Karpas-422 (cell line): ENCODE measurements around the gene CCR3. TPM values are rescaled to one million over a fixed set of nuclear protein-coding genes. Genes with fewer than 3 reads are reported as not detected.

Experiments used
- DNase-seq: peaks from one replicate; pipeline ENCODE4 v3.0.0-alpha.2; 2015
- H2AFZ ChIP-seq: fragments of 200-600 bp; sonication (generic); 2 replicates; pipeline ENCODE4 v1.6.1; 2014; ENCODE audit warnings: antibody characterized with exemption, low read length, mixed read lengths
- H3K27ac ChIP-seq: fragments of 200-600 bp; sonication (generic); 2 replicates; pipeline ENCODE4 v1.5.1; 2014; ENCODE audit warnings: mild to moderate bottlenecking, low read length, moderate library complexity
- H3K27me3 ChIP-seq: fragments of 200-600 bp; sonication (generic); 2 replicates; pipeline ENCODE4 v1.6.1; 2014; ENCODE audit warnings: low read length, mixed read lengths
- H3K36me3 ChIP-seq: fragments of 200-600 bp; sonication (generic); 2 replicates; pipeline ENCODE4 v1.6.1; 2014; ENCODE audit warnings: low read length, mixed read lengths; ENCODE audit not compliant: insufficient read depth
- H3K4me1 ChIP-seq: fragments of 200-600 bp; sonication (generic); 2 replicates; pipeline ENCODE4 v1.6.1; 2014; ENCODE audit warnings: mild to moderate bottlenecking, low read length, mixed read lengths
- H3K4me2 ChIP-seq: fragments of 200-600 bp; sonication (generic); 2 replicates; pipeline ENCODE4 v1.6.1; 2014; ENCODE audit warnings: low read length, low read depth, mild to moderate bottlenecking; ENCODE audit not compliant: poor library complexity, severe bottlenecking
- H3K4me3 ChIP-seq: fragments of 200-600 bp; sonication (generic); 2 replicates; pipeline ENCODE4 v1.5.1; 2014; ENCODE audit warnings: mild to moderate bottlenecking, antibody characterized with exemption, low read length, mixed read lengths
- H3K79me2 ChIP-seq: fragments of 200-600 bp; sonication (generic); 2 replicates; pipeline ENCODE4 v1.6.1; 2014; ENCODE audit warnings: mild to moderate bottlenecking, low read length, mixed read lengths
- H3K9ac ChIP-seq: fragments of 200-600 bp; sonication (generic); 2 replicates; pipeline ENCODE4 v1.6.0; 2014; ENCODE audit warnings: low read length
- H3K9me2 ChIP-seq: fragments of 200-600 bp; sonication (generic), shearing (Covaris generic); replicated peaks from 2 replicates; pipeline ENCODE4 v1.6.0; 2014; ENCODE audit warnings: mild to moderate bottlenecking, low read length, moderate library complexity; ENCODE audit not compliant: insufficient read depth
- H3K9me3 ChIP-seq: fragments of 300-700, 200-600 bp; sonication (generic); 2 replicates; pipeline ENCODE4 v1.6.1; 2014; ENCODE audit warnings: low read length, mixed read lengths
- H4K20me1 ChIP-seq: fragments of 200-600 bp; sonication (generic); 2 replicates; pipeline ENCODE4 v1.6.1; 2014; ENCODE audit warnings: mild to moderate bottlenecking, antibody characterized with exemption, low read length, low read depth; ENCODE audit not compliant: insufficient read depth
- total RNA-seq: library from RNA; depleted of rRNA; stranded (reverse); fragments of >200 nt; shearing (Covaris generic); gene quantifications from 2 replicates; pipeline ENCODE4 v1.2.3, GENCODE V29; 2014; ENCODE audit warnings: low replicate concordance

CCR3 gene
- total RNA-seq, 1 experiment from 2014 or later, result not detected

- no peak overlapping the region for H3K4me3 ChIP-seq
- H2AFZ ChIP-seq, result no peak overlapping the region
- no peak overlapping the region for H3K27ac ChIP-seq
- no peaks in the 10 kb centered on the region for H3K79me2 ChIP-seq
- H3K9ac ChIP-seq, result no peak overlapping the region
- H3K36me3 ChIP-seq, result no peaks in the 10 kb centered on the region
- DNase-seq, result no peak
- H3K9me3 ChIP-seq, result no peaks in the 10 kb centered on the region
- H3K27me3 ChIP-seq, result no peaks in the 10 kb centered on the region
- 0 out of 2 replicates have a peak, but pooled peaks cover 4% of the 10 kb centered on the region for H4K20me1 ChIP-seq
- H3K4me1 ChIP-seq, result peaks cover 10% of the 10 kb centered on the region; the same call in 1 of the 2 replicates
- no peaks in the 10 kb centered on the region for H3K9me2 ChIP-seq
- no peak overlapping the region for H3K4me2 ChIP-seq
Observed at GRCh38 chr3:46228260-46229242, 13.7 kb upstream of the CCR3 start.

GRCh38 chr3:46231323-46231722 lies 10.9 kb upstream of the CCR3 start:
- Histone ChIP-seq H3K27ac (no peak overlapping the region), H4K20me1 (0 out of 2 replicates have a peak, but pooled peaks cover 4% of the 10 kb centered on the region), H3K4me3 (no peak overlapping the region), H3K36me3 (no peaks in the 10 kb centered on the region), H3K4me1 (no peaks in the 10 kb centered on the region), H3K9me3 (no peaks in the 10 kb centered on the region), H2AFZ (no peak overlapping the region), H3K9ac (no peak overlapping the region), H3K4me2 (no peak overlapping the region), H3K79me2 (no peaks in the 10 kb centered on the region), H3K9me2 (no peaks in the 10 kb centered on the region), H3K27me3 (no peaks in the 10 kb centered on the region)
- no peak for DNase-seq

GRCh38 chr3:46233194-46233593 lies 9.1 kb upstream of the CCR3 start:
- no peak for DNase-seq
- Histone ChIP-seq H2AFZ (no peak overlapping the region), H4K20me1 (0 out of 2 replicates have a peak, but pooled peaks cover 4% of the 10 kb centered on the region), H3K4me2 (no peak overlapping the region), H3K27me3 (no peaks in the 10 kb centered on the region), H3K27ac (no peak overlapping the region), H3K36me3 (no peaks in the 10 kb centered on the region), H3K4me3 (no peak overlapping the region), H3K9me3 (no peaks in the 10 kb centered on the region), H3K9me2 (no peaks in the 10 kb centered on the region), H3K9ac (no peak overlapping the region), H3K79me2 (no peaks in the 10 kb centered on the region), H3K4me1 (no peaks in the 10 kb centered on the region)

GRCh38 chr3:46235425-46235824 lies 6.8 kb upstream of the CCR3 start:
- H3K27me3 ChIP-seq, result no peaks in the 10 kb centered on the region
- no peaks in the 10 kb centered on the region for H3K36me3 ChIP-seq
- H3K79me2 ChIP-seq, result no peaks in the 10 kb centered on the region
- H3K9me3 ChIP-seq, result no peaks in the 10 kb centered on the region
- H3K9me2 ChIP-seq, result no peaks in the 10 kb centered on the region
- H4K20me1 ChIP-seq, result 0 out of 2 replicates have a peak, but pooled peaks cover 4% of the 10 kb centered on the region
- H2AFZ ChIP-seq, result no peak overlapping the region
- H3K9ac ChIP-seq, result no peak overlapping the region
- no peak overlapping the region for H3K4me2 ChIP-seq
- no peak overlapping the region for H3K4me3 ChIP-seq
- H3K27ac ChIP-seq, result no peak overlapping the region
- no peak for DNase-seq
- H3K4me1 ChIP-seq, result no peaks in the 10 kb centered on the region

GRCh38 chr3:46236294-46237054 lies 5.8 kb upstream of the CCR3 start:
- Histone ChIP-seq H2AFZ (no peak overlapping the region), H3K4me2 (no peak overlapping the region), H3K4me3 (no peak overlapping the region), H3K27ac (no peak overlapping the region), H3K9me2 (no peaks in the 10 kb centered on the region), H3K27me3 (no peaks in the 10 kb centered on the region), H3K79me2 (no peaks in the 10 kb centered on the region), H3K36me3 (no peaks in the 10 kb centered on the region), H3K9me3 (no peaks in the 10 kb centered on the region), H3K9ac (no peak overlapping the region), H4K20me1 (0 out of 2 replicates have a peak, but pooled peaks cover 4% of the 10 kb centered on the region), H3K4me1 (no peaks in the 10 kb centered on the region)
- no peak for DNase-seq

GRCh38 chr3:46238386-46238785 lies 3.9 kb upstream of the CCR3 start:
- no peak overlapping the region for H2AFZ ChIP-seq
- H3K4me3 ChIP-seq, result no peak overlapping the region
- DNase-seq, result no peak

GRCh38 chr3:46239301-46239938 lies 2.8 kb upstream of the CCR3 start:
- no peak overlapping the region for H3K4me3 ChIP-seq
- no peaks in the 10 kb centered on the region for H4K20me1 ChIP-seq
- H3K4me2 ChIP-seq, result no peak overlapping the region
- DNase-seq, result no peak
- H3K27me3 ChIP-seq, result no peaks in the 10 kb centered on the region
- H3K9ac ChIP-seq, result no peak overlapping the region
- H3K36me3 ChIP-seq, result no peaks in the 10 kb centered on the region
- H3K4me1 ChIP-seq, result no peaks in the 10 kb centered on the region
- H3K79me2 ChIP-seq, result no peaks in the 10 kb centered on the region
- no peak overlapping the region for H2AFZ ChIP-seq
- H3K27ac ChIP-seq, result no peak overlapping the region
- no peaks in the 10 kb centered on the region for H3K9me3 ChIP-seq
- no peaks in the 10 kb centered on the region for H3K9me2 ChIP-seq

More at GRCh38 chr3:46238386-46238785, 3.9 kb upstream of the CCR3 start:
- no peaks in the 10 kb centered on the region for H3K36me3 ChIP-seq
- H3K9me3 ChIP-seq, result no peaks in the 10 kb centered on the region
- no peaks in the 10 kb centered on the region for H3K79me2 ChIP-seq
- H3K4me1 ChIP-seq, result no peaks in the 10 kb centered on the region
- no peaks in the 10 kb centered on the region for H3K27me3 ChIP-seq
- no peak overlapping the region for H3K27ac ChIP-seq
- no peak overlapping the region for H3K9ac ChIP-seq
- H3K4me2 ChIP-seq, result no peak overlapping the region
- no peaks in the 10 kb centered on the region for H3K9me2 ChIP-seq
- H4K20me1 ChIP-seq, result no peaks in the 10 kb centered on the region

GRCh38 chr3:46239952-46240351 lies 2.3 kb upstream of the CCR3 start:
- Histone ChIP-seq H3K27me3 (no peaks in the 10 kb centered on the region), H3K9me2 (no peaks in the 10 kb centered on the region), H4K20me1 (no peaks in the 10 kb centered on the region), H2AFZ (no peak overlapping the region), H3K4me2 (no peak overlapping the region), H3K27ac (no peak overlapping the region), H3K79me2 (no peaks in the 10 kb centered on the region), H3K36me3 (no peaks in the 10 kb centered on the region), H3K4me1 (no peaks in the 10 kb centered on the region), H3K9me3 (no peaks in the 10 kb centered on the region), H3K9ac (no peak overlapping the region), H3K4me3 (no peak overlapping the region)
- no peak for DNase-seq
